Vein endothelial cell (primary cell): ENCODE results near the gene MVB12A. TPM values are rescaled to one million over a fixed set of nuclear protein-coding genes. Genes with fewer than 3 reads are reported as not detected.

ENCODE experiments used
- total RNA-seq: library from RNA; depleted of rRNA; stranded (reverse); fragments of >200 nt; gene quantifications from 2 replicates; pipeline ENCODE4 v1.2.3, GENCODE V29; 2012

Gene MVB12A
- total RNA-seq = 45.9 and 77.1 TPM in 2 replicates

GRCh38 chr19:17419621-17420474 lies at the start of gene MVB12A:
Gene MVB12A, plus strand, starts transcription at chr19:17420047. Its CDS starts 89 bp downstream, at chr19:17420136.

DNA sequence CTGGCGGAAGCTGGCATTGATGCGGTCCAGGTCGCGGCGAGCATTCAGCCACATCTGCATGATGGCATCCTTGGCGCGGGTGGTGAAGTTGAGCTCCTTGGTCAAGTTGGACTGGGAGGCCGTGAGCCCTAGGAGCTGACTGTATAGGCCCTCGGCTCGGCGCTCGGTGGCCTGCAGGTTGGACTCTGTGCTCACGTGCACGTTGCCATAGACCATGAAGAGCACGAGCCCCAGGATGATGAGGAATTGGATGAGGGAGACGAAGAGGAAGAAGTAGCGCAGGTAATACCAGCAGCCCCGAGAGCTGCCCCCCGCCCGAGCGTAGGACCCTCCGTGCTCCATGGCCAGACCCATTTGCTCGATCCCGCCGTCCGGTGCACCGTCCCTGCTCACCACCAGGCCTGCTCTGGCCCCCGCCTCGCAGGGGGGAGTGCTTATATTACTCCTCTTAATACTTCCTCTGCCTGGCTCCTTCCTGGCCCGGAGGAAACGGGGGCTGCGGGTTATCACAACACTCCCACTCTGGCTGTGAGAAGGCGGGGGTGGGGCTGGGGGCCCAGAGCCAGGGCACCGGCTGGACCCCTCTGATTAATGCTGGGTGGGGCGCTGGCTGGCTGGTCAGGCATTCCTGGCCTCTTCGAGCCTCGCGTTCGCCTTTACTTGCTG lies 42.8 kb upstream of the MVB12A start, which contains the start of gene PLVAP:
TSS of gene PLVAP (minus strand) at position 408 of the 666 bp plus-strand sequence. CDS start at position 354, 54 bp downstream.

GRCh38 chr19:17393914-17394313 lies 25.9 kb upstream of the MVB12A start, which contains the start of gene CCDC194:
Gene CCDC194, minus strand, starts transcription at chr19:17394196. Its CDS starts 38 bp downstream, at chr19:17394158.

GRCh38 chr19:17405250-17406045 lies 14.4 kb upstream of the MVB12A start, which contains the start of gene BST2:
Gene BST2, minus strand, starts transcription at chr19:17405630. Its CDS starts 55 bp downstream, at chr19:17405575.

GRCh38 chr19:17448131-17448967 lies 28.5 kb downstream of the MVB12A start, which contains the start of gene TMEM221:
Gene TMEM221, minus strand, starts transcription at chr19:17448668. Its CDS starts 206 bp downstream, at chr19:17448462.

GRCh38 chr19:17460372-17461230 lies 40.8 kb downstream of the MVB12A start, which contains the start of gene NXNL1:
Gene NXNL1, minus strand, starts transcription at chr19:17460926. Its CDS starts 57 bp downstream, at chr19:17460869.

DNA sequence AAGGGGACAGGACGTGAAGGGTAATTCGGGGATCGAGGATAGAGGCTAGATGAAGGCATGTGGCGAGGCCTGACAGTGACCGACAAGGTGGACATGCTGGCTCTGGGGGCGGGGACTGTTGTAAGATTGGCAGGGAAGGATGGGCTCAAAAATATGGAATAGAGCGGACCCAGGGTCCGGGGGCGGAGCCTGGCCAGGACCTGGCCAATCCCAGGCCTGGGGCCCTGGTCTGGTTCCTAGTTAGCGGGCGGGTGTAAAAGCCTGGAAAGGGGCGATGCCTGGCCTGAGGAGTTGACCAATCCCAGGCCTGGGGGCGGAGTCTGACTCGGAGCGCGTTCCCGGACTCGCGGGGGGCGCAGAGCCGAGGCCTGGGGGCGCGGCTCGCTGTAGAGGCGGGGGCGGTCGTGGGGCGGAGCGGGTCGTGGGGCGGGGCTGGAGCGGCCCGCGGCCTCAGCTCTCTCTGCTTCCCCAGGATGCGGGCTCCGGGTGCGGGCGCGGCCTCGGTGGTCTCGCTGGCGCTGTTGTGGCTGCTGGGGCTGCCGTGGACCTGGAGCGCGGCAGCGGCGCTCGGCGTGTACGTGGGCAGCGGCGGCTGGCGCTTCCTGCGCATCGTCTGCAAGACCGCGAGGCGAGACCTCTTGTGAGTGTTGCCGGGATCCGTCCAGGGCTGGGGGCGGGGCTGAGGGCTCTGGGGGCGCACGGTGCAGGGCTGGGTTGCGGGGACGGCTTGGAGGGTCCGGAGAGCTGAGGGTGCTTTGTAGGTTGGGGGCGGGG lies 50.4 kb downstream of the MVB12A start, which contains the start of gene SLC27A1:
TSS of gene SLC27A1 (plus strand) at position 457 of the 774 bp plus-strand sequence. CDS start at position 474, 17 bp downstream.

Other genes with a start within 250 kb of the MVB12A start
- 11.1 and 18.0 TPM in 2 replicates for gene USE1, start 204.7 kb upstream of the MVB12A start, total RNA-seq
- gene OCEL1, start 193.8 kb upstream of the MVB12A start, total RNA-seq = 3.5 and 4.6 TPM in 2 replicates
- 35.3 and 46.4 TPM in 2 replicates for gene NR2F6, start 174.1 kb upstream of the MVB12A start, total RNA-seq
- gene USHBP1, start 155.3 kb upstream of the MVB12A start, total RNA-seq = 22.8 and 28.7 TPM in 2 replicates
- 103 and 107 TPM in 2 replicates for gene BABAM1, start 152.6 kb upstream of the MVB12A start, total RNA-seq
- gene ANKLE1, start 138.1 kb upstream of the MVB12A start, total RNA-seq = 0.96 and 1.3 TPM in 2 replicates
- 6.1 and 16.0 TPM in 2 replicates for gene ABHD8, start 116.6 kb upstream of the MVB12A start, total RNA-seq
- gene MRPL34, start 114.2 kb upstream of the MVB12A start, total RNA-seq = 35.3 and 40.2 TPM in 2 replicates
- gene DDA1, start 110.5 kb upstream of the MVB12A start, total RNA-seq = 33.3 and 46.4 TPM in 2 replicates
- gene ANO8, start 85.2 kb upstream of the MVB12A start, total RNA-seq = 3.5 and 5.6 TPM in 2 replicates
- 14.0 and 21.3 TPM in 2 replicates for gene GTPBP3, start 82.5 kb upstream of the MVB12A start, total RNA-seq
- gene PLVAP, start 42.7 kb upstream of the MVB12A start, total RNA-seq = 13.7 and 13.8 TPM in 2 replicates
- gene CCDC194, start 25.9 kb upstream of the MVB12A start, total RNA-seq = not detected in 2 replicates
- gene BST2, start 14.4 kb upstream of the MVB12A start, total RNA-seq = 0.19 and 0.65 TPM in 2 replicates
- gene TMEM221, start 28.6 kb downstream of the MVB12A start, total RNA-seq = 0.33 TPM in 1 of 2 replicates, not detected in the other
- not detected in 2 replicates for gene NXNL1, start 40.9 kb downstream of the MVB12A start, total RNA-seq
- gene SLC27A1, start 50.5 kb downstream of the MVB12A start, total RNA-seq = 8.6 and 21.9 TPM in 2 replicates
- 50.0 and 67.4 TPM in 2 replicates for gene PGLS, start 91.6 kb downstream of the MVB12A start, total RNA-seq
- 138 and 149 TPM in 2 replicates for gene COLGALT1, start 135.6 kb downstream of the MVB12A start, total RNA-seq